ENCODE results near the gene FNDC3B.

Gene FNDC3B

GRCh38 chr3:172138792-172139507 lies 99.6 kb downstream of the FNDC3B start:
- ChIA-PET CTCF (interaction anchor here (0.7 to 2.5 kb wide), 4 partner anchors 10 to 15 kb away, joined by 3 to 8 read pairs (median 4); no protein-coding TSS in a partner anchor), POLR2A (no interaction called here)
- WGBS (ENCODE audit: insufficient coverage) = 66% methylated on average over 5 of the region's 6 CpGs
- Histone ChIP-seq H3K27me3 (replicated peaks in 2 of 5; ENCODE audit: control insufficient read depth in 4 of 5, insufficient read depth in 5 of 5, low read length in 4 of 5) (no peaks in the 10 kb centered on the region), H3K4me3 (ENCODE audit: control insufficient read depth in 1 of 7, extremely low read depth in 1 of 7, insufficient read depth in 4 of 7, low read depth in 2 of 7, low read length in 6 of 7) (no peak overlapping the region), H3K27ac (ENCODE audit: insufficient read depth in 1 of 2, low read depth in 1 of 2, low read length in 2 of 2, poor library complexity in 1 of 2, severe bottlenecking in 2 of 2) (peak overlapping the region in 1 of 2 experiments; percentile 25), H3K4me1 (ENCODE audit: control extremely low read depth in 1 of 4, control insufficient read depth in 4 of 4, insufficient read depth in 4 of 4, low read length in 3 of 4) (peaks cover 16 to 60% (median 21%) of the 10 kb centered on the region in 4 experiments), H3K9me3 (ENCODE audit: control extremely low read depth in 1 of 5, control insufficient read depth in 4 of 5, insufficient read depth in 2 of 5, low read depth in 1 of 5, low read length in 4 of 5) (no peaks in the 10 kb centered on the region), H3K36me3 (ENCODE audit: control insufficient read depth in 4 of 4, insufficient read depth in 4 of 4, low read length in 3 of 4) (peaks cover 0 to 26% (median 0%) of the 10 kb centered on the region in 4 experiments)
- DNase-seq = peak; percentile 49 to 81 (median 73)

- Histone ChIP-seq H3K9me3 (ENCODE audit: control extremely low read depth in 1 of 5, control insufficient read depth in 4 of 5, insufficient read depth in 2 of 5, low read depth in 1 of 5, low read length in 4 of 5) (no peaks in the 10 kb centered on the region), H3K36me3 (ENCODE audit: control insufficient read depth in 4 of 4, insufficient read depth in 4 of 4, low read length in 3 of 4) (peaks cover 0 to 26% (median 0%) of the 10 kb centered on the region in 4 experiments), H3K27ac (ENCODE audit: insufficient read depth in 1 of 2, low read depth in 1 of 2, low read length in 2 of 2, poor library complexity in 1 of 2, severe bottlenecking in 2 of 2) (peak overlapping the region in 1 of 2 experiments; percentile 25), H3K4me1 (ENCODE audit: control extremely low read depth in 1 of 4, control insufficient read depth in 4 of 4, insufficient read depth in 4 of 4, low read length in 3 of 4) (peaks cover 16 to 60% (median 25%) of the 10 kb centered on the region in 4 experiments), H3K27me3 (replicated peaks in 2 of 5; ENCODE audit: control insufficient read depth in 4 of 5, insufficient read depth in 5 of 5, low read length in 4 of 5) (no peaks in the 10 kb centered on the region), H3K4me3 (ENCODE audit: control insufficient read depth in 1 of 7, extremely low read depth in 1 of 7, insufficient read depth in 4 of 7, low read depth in 2 of 7, low read length in 6 of 7) (no peak overlapping the region)
- ChIA-PET CTCF (interaction anchor here (0.7 to 2.5 kb wide), 5 partner anchors 8 to 16 kb away, joined by 3 to 8 read pairs (median 4); no protein-coding TSS in a partner anchor), POLR2A (interaction anchor here (0.6 kb wide), 1 partner anchor 163 kb away, joined by 3 read pairs; no protein-coding TSS in a partner anchor)
- 100% methylated on average over 3 of the region's 3 CpGs for WGBS (ENCODE audit: insufficient coverage)
- DNase-seq = no peak
These were observed 100.3 kb downstream of the FNDC3B start for GRCh38 chr3:172139528-172140276.

- H3K4me1 ChIP-seq (ENCODE audit: control extremely low read depth in 1 of 4, control insufficient read depth in 4 of 4, insufficient read depth in 4 of 4, low read length in 3 of 4) = peaks cover 16 to 58% (median 30%) of the 10 kb centered on the region in 4 experiments
- no peak overlapping the region for H3K27ac ChIP-seq (ENCODE audit: insufficient read depth in 1 of 2, low read depth in 1 of 2, low read length in 2 of 2, poor library complexity in 1 of 2, severe bottlenecking in 2 of 2)
- CTCF ChIA-PET = interaction anchor here (1.3 to 1.5 kb wide), 3 partner anchors 9 to 14 kb away, joined by 3 to 5 read pairs (median 4); no protein-coding TSS in a partner anchor
- WGBS (ENCODE audit: insufficient coverage) = 95% methylated on average over 4 of the region's 7 CpGs
- no peaks in the 10 kb centered on the region for H3K9me3 ChIP-seq (ENCODE audit: control extremely low read depth in 1 of 5, control insufficient read depth in 4 of 5, insufficient read depth in 2 of 5, low read depth in 1 of 5, low read length in 4 of 5)
- H3K36me3 ChIP-seq (ENCODE audit: control insufficient read depth in 4 of 4, insufficient read depth in 4 of 4, low read length in 3 of 4) = peaks cover 0 to 19% (median 0%) of the 10 kb centered on the region in 4 experiments
- POLR2A ChIA-PET = interaction anchor here (0.6 kb wide), 1 partner anchor 164 kb away, joined by 3 read pairs; no protein-coding TSS in a partner anchor
- H3K27me3 ChIP-seq (replicated peaks in 2 of 5; ENCODE audit: control insufficient read depth in 4 of 5, insufficient read depth in 5 of 5, low read length in 4 of 5) = no peaks in the 10 kb centered on the region
- H3K4me3 ChIP-seq (ENCODE audit: control insufficient read depth in 1 of 7, extremely low read depth in 1 of 7, insufficient read depth in 4 of 7, low read depth in 2 of 7, low read length in 6 of 7) = no peak overlapping the region
- DNase-seq = no peak
These were observed 101.4 kb downstream of the FNDC3B start for GRCh38 chr3:172140499-172141391.

- Histone ChIP-seq H3K27me3 (replicated peaks in 2 of 5; ENCODE audit: control insufficient read depth in 4 of 5, insufficient read depth in 5 of 5, low read length in 4 of 5) (no peaks in the 10 kb centered on the region), H3K4me3 (ENCODE audit: control insufficient read depth in 1 of 7, extremely low read depth in 1 of 7, insufficient read depth in 4 of 7, low read depth in 2 of 7, low read length in 6 of 7) (no peak overlapping the region), H3K36me3 (ENCODE audit: control insufficient read depth in 4 of 4, insufficient read depth in 4 of 4, low read length in 3 of 4) (peaks cover 0 to 9% (median 0%) of the 10 kb centered on the region in 4 experiments), H3K27ac (ENCODE audit: insufficient read depth in 1 of 2, low read depth in 1 of 2, low read length in 2 of 2, poor library complexity in 1 of 2, severe bottlenecking in 2 of 2) (no peak overlapping the region), H3K9me3 (ENCODE audit: control extremely low read depth in 1 of 5, control insufficient read depth in 4 of 5, insufficient read depth in 2 of 5, low read depth in 1 of 5, low read length in 4 of 5) (no peaks in the 10 kb centered on the region), H3K4me1 (ENCODE audit: control extremely low read depth in 1 of 4, control insufficient read depth in 4 of 4, insufficient read depth in 4 of 4, low read length in 3 of 4) (peaks cover 16 to 47% (median 29%) of the 10 kb centered on the region in 4 experiments)
- DNase-seq = no peak
- ChIA-PET POLR2A (no interaction called here), CTCF (interaction anchor here (1.2 to 1.4 kb wide), 2 partner anchors 8 to 12 kb away, joined by 3 read pairs; no protein-coding TSS in a partner anchor)
- 85% methylated on average over 4 of the region's 8 CpGs for WGBS (ENCODE audit: insufficient coverage)
These were observed 102.9 kb downstream of the FNDC3B start for GRCh38 chr3:172142051-172142863.

GRCh38 chr3:172142864-172143451 lies 103.6 kb downstream of the FNDC3B start:
- no peak overlapping the region for H3K4me3 ChIP-seq (ENCODE audit: control insufficient read depth in 1 of 7, extremely low read depth in 1 of 7, insufficient read depth in 4 of 7, low read depth in 2 of 7, low read length in 6 of 7)
- no peaks in the 10 kb centered on the region for H3K27me3 ChIP-seq (replicated peaks in 2 of 5; ENCODE audit: control insufficient read depth in 4 of 5, insufficient read depth in 5 of 5, low read length in 4 of 5)
- ChIA-PET CTCF (interaction anchor here (1.2 kb wide), 1 partner anchor 12 kb away, joined by 3 read pairs; no protein-coding TSS in a partner anchor), POLR2A (no interaction called here)
- peaks cover 14 to 40% (median 23%) of the 10 kb centered on the region in 4 experiments for H3K4me1 ChIP-seq (ENCODE audit: control extremely low read depth in 1 of 4, control insufficient read depth in 4 of 4, insufficient read depth in 4 of 4, low read length in 3 of 4)
- 100% methylated on average over 1 of the region's 2 CpGs for WGBS (ENCODE audit: insufficient coverage)
- no peak overlapping the region for H3K27ac ChIP-seq (ENCODE audit: insufficient read depth in 1 of 2, low read depth in 1 of 2, low read length in 2 of 2, poor library complexity in 1 of 2, severe bottlenecking in 2 of 2)
- DNase-seq = no peak
- H3K9me3 ChIP-seq (ENCODE audit: control extremely low read depth in 1 of 5, control insufficient read depth in 4 of 5, insufficient read depth in 2 of 5, low read depth in 1 of 5, low read length in 4 of 5) = no peaks in the 10 kb centered on the region
- peaks cover 0 to 8% (median 0%) of the 10 kb centered on the region in 4 experiments for H3K36me3 ChIP-seq (ENCODE audit: control insufficient read depth in 4 of 4, insufficient read depth in 4 of 4, low read length in 3 of 4)
